HG03025 (cell line): ENCODE data around the gene C1QA.

Experiments used
- ATAC-seq: cut with Tn5 transposase; IDR thresholded peaks from one replicate; pipeline ENCODE4 v1.9.1; 2021; ENCODE audit warnings: mild to moderate bottlenecking, moderate library complexity; ENCODE audit not compliant: unreplicated experiment, low FRiP score

Gene C1QA, protein sequence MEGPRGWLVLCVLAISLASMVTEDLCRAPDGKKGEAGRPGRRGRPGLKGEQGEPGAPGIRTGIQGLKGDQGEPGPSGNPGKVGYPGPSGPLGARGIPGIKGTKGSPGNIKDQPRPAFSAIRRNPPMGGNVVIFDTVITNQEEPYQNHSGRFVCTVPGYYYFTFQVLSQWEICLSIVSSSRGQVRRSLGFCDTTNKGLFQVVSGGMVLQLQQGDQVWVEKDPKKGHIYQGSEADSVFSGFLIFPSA

DNA sequence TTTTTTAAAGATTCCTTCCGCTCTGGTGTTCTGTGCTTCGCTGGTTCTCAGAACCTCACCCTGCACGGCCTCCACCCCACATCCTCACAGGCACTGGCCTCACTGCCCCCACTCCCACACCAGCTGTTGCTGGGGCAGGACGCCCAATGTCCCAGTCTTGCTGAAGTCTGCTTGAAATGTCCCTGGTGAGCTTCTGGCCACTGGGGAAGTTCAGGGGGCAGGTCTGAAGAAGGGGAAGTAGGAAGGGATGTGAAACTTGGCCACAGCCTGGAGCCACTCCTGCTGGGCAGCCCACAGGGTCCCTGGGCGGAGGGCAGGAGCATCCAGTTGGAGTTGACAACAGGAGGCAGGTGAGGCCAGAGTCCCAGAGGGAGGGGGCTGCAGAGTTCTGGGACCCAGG, at the start of gene C1QA:
Gene C1QA, plus strand, starts transcription at position 276 of the 400 bp plus-strand sequence. CDS start 989 bp downstream, outside the sequence.
- ATAC-seq, result no peak

- ATAC-seq, result no peak
These were observed 49.2 kb upstream of the C1QA start for GRCh38 chr1:22587247-22587646.

DNA sequence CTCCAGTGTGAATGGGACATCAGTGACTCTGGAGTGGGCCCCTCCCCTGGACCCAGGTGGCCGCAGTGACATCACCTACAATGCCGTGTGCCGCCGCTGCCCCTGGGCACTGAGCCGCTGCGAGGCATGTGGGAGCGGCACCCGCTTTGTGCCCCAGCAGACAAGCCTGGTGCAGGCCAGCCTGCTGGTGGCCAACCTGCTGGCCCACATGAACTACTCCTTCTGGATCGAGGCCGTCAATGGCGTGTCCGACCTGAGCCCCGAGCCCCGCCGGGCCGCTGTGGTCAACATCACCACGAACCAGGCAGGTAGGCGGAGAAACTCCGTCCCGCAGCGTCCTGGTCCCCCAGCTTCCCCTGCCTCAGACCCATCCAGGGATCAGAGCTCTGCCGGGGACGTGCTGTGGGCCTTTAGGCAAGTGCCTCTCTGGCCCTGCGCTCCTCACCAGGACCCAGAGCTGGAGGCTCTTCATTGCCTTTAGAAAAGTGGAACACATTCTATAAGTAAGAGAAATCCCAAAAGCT, 47.5 kb upstream of the C1QA start:
- no peak for ATAC-seq

DNA sequence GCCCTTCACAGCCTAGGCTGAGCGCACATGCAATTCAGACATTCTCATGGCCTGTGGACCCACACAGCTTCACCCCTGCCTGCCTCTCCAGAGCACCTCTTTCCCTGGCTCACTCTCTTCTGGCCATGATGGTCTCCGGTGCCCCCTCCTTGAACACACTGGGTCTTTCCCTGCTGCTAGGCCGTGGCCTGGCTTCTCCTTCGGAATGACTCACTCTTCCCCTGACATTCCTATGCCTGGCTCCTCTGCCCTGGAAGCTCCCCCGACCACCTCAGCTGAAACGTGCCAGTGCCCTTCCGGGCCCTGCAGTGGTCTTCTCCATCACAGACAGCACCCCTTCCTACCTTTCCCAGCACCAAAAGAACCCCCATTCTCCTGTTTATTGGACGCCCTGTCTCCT, 44.9 kb upstream of the C1QA start:
- ATAC-seq, result no peak

DNA sequence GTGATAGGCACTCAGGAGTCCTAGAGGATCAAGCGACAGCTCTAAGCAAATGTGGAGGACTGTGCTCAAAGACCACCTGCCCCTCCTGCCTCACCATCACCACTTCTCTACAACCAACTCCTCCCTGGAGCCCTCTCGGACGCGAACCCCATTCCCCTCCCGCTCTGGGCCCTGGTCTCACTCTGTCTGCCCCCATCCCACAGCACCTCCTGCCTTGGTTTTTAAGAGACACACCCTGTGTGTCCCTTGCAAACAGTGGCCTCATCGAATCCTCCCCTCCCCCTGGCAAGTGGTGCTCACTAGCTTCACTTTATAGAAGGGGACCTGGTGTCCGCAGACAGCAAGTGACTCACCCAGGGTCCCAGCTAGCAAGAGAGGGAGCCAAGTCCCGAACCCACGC, 44.4 kb upstream of the C1QA start:
- no peak for ATAC-seq

- no peak for ATAC-seq
These were observed 43.3 kb upstream of the C1QA start for GRCh38 chr1:22592919-22593790.

GRCh38 chr1:22594396-22594795, 42.0 kb upstream of the C1QA start:
- no peak for ATAC-seq

- no peak for ATAC-seq
These were observed 41.3 kb upstream of the C1QA start for GRCh38 chr1:22595108-22595507.

- no peak for ATAC-seq
These were observed 39.0 kb upstream of the C1QA start for GRCh38 chr1:22597301-22597965.

GRCh38 chr1:22597996-22598395, 38.4 kb upstream of the C1QA start:
- ATAC-seq, result no peak

DNA sequence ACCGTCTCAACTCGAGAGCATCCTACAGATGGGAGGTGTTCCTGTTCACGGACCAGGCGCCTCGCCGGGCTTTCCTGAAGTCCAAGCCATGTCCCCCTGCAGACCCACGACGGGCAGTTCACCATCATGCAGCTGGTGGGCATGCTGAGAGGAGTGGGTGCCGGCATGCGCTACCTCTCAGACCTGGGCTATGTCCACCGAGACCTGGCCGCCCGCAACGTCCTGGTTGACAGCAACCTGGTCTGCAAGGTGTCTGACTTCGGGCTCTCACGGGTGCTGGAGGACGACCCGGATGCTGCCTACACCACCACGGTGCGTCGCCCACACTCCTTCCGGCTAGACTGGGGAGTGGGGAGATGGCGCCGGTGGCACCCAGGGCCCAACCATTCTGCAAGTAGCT, 37.7 kb upstream of the C1QA start:
- no peak for ATAC-seq

- ATAC-seq, result no peak
These were observed 36.2 kb upstream of the C1QA start for GRCh38 chr1:22600071-22600816.

GRCh38 chr1:22600817-22601605, 35.4 kb upstream of the C1QA start:
- ATAC-seq, result no peak

DNA sequence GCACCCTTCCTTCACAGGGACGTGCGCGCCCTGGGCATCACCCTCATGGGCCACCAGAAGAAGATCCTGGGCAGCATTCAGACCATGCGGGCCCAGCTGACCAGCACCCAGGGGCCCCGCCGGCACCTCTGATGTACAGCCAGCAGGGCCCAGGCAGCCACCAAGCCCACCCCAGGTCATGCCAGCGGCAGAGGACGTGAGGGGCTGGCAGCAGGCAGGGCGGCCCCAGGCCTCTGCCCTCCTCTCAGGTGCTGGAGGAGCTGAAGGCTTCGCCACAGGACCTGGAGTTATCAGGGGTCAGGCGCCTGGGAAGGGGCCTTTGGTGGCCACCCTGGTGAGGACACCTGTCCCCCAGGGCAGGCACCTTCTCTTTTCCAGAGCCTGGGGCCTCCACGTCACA, 34.8 kb upstream of the C1QA start:
- ATAC-seq, result no peak

DNA sequence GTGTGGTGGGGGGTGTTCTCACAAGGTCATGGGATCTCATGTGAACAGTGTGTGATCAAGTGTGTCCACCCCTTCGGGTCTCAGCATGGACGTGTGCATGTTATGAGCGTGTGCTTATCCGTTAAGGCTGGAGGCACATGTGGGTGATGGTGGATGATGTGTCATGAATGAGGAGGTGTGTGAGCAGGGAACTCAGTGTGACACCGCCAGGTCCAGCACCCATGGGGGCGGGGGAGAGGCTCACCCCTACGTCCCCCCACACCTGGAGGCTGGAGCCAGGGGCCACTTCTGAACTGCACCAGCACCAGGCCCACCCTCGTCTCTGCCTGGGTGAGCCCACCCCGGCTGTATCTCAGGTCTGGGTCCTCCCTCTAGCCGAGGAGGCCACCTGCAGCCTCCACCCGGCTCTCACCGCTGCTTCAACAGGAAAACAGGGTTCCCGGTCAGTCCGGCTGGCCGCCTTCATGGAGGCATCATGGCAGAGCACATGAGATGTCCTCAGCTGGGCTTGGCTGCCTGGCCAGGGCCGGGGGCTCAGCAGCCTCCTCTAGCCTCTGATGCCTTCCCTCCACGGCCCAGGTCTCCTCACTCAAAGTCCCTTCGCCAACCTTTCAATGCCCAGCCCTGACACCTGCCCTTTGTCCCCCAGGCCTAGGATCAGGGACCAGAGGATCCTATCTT, 34.2 kb upstream of the C1QA start:
- no peak for ATAC-seq

DNA sequence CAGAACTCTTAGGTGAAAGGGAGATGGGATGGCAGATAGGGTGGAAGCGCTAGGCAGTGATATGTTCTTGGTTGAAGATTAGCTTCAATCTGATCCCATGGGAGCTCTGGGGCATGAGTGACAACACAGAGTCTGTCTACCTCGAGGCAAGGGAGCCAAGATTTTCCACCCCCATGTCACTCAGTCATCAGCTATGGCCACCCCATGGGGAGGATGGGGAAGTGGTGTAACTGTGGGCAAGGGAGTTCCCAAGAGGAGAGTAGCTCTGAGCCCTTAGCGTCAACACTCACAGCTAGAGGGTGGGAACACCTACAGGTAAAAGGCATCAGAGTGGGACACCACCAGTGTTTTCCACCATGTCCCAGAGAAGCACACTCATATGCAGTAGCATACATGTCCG, 30.3 kb upstream of the C1QA start:
- ATAC-seq, result no peak

DNA sequence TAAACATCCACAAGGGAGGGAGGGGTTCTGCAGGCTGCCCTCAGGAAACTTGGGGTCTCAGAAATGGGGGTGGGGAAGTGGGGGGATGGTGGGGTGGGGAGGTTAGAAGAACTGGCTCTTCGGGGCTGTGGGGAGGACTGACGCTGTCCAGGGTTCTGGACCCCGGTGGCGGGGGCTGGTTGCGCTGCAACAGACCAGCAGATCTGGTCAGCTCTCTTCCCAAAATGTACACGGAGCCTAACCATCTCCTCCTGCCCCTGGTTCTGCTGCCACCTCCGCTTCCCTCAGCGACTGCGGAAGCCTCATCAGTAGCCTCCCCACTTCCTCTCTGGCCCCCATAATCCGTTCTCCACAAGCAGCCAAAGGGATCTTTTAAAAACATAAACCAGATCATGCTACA, 29.3 kb upstream of the C1QA start:
- ATAC-seq, result no peak

DNA sequence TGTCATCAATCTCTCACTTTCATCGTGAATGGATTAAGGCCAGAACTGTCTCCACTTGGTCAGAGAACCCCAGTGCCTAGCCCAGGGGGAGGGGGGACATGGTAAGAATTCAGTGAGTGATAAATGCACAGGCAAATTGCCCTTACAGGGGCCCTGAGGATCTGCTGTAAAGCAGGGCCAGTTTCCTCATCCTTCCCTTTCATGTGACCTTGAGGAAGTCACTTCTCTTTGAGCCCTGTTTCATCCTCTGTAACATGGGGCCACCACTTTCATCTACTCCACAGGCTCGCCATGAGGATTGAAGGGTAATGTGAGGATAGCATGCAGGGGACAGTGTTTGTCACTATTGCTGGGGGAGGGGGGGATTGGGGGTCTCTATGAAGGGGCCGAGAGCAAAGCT, 28.1 kb upstream of the C1QA start:
- ATAC-seq, result no peak

DNA sequence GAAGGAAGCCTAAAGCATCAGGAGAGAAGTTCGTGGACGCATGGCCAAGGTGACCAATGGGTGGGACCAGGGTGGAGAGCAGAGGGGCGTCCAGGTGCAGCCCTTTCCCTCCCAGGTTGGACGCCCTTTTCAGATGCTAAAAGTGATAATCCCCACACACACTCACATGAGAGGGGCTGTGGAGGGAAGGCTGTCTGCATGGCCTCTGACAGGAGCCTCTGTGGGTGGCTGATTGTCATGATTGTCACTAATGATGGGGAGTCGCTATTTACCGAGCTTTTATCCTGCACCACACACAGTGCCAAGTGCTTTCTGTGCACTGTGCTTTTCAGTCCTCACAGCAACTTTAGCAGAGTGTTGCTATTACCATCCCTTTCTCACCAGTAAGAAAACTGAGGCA, 27.1 kb upstream of the C1QA start:
- no peak for ATAC-seq
